ENCODE measurements around the gene ADCK1. TPM values are rescaled to one million over a fixed set of nuclear protein-coding genes. Genes with fewer than 3 reads are reported as not detected.

The ADCK1 gene
- total RNA-seq, 2 experiments from 2014 or later = 7.1 to 8.7 TPM

- no peaks in the 10 kb centered on the region for H3K36me3 ChIP-seq (ENCODE audit: insufficient read depth, low read length)
- Mint-ChIP-seq H3K4me3 (no peak overlapping the region), H3K4me1 (ENCODE audit: low read depth) (peaks cover 7% of the 10 kb centered on the region), H3K9me3 (no peaks in the 10 kb centered on the region), H3K27me3 (no peaks in the 10 kb centered on the region), H3K27ac (no peak overlapping the region), H3K36me3 (ENCODE audit: low read depth) (peaks cover 68% of the 10 kb centered on the region)
- no peak for DNase-seq
- H3K4me1 ChIP-seq (ENCODE audit: insufficient read depth, low read length) = no peaks in the 10 kb centered on the region
- H3K9me3 ChIP-seq (ENCODE audit: control insufficient read depth in 1 of 2, insufficient read depth in 1 of 2, low read length in 2 of 2) = peaks cover 0 to 8% of the 10 kb centered on the region in 2 experiments
- no peak overlapping the region for H3K4me3 ChIP-seq (ENCODE audit: low read length)
- H3K27ac ChIP-seq (ENCODE audit: low read depth in 1 of 2, low read length in 2 of 2) = no peak overlapping the region
- ChIA-PET CTCF (no interaction called here), POLR2A (no interaction called here)
- no peak for ATAC-seq (ENCODE audit: poor library complexity)
- H3K27me3 ChIP-seq (ENCODE audit: control insufficient read depth in 1 of 2, insufficient read depth in 2 of 2, low read length in 2 of 2) = no peaks in the 10 kb centered on the region
- intact Hi-C loops (cut with DNase I, micrococcal nuclease) = no loop called here
- no peak for TF ChIP-seq CTCF (IDR thresholded peaks at IDR 0.05)
Observed at GRCh38 chr14:77908847-77909246, 108.9 kb downstream of the ADCK1 start.

- no peak for DNase-seq
- Mint-ChIP-seq H3K4me3 (no peak overlapping the region), H3K4me1 (ENCODE audit: low read depth) (peaks cover 7% of the 10 kb centered on the region), H3K27ac (no peak overlapping the region), H3K27me3 (no peaks in the 10 kb centered on the region), H3K36me3 (ENCODE audit: low read depth) (peaks cover 65% of the 10 kb centered on the region), H3K9me3 (no peaks in the 10 kb centered on the region)
- H3K36me3 ChIP-seq (ENCODE audit: insufficient read depth, low read length) = no peaks in the 10 kb centered on the region
- no peaks in the 10 kb centered on the region for H3K27me3 ChIP-seq (ENCODE audit: control insufficient read depth in 1 of 2, insufficient read depth in 2 of 2, low read length in 2 of 2)
- TF ChIP-seq CTCF (IDR thresholded peaks at IDR 0.05) = no peak
- peaks cover 0 to 8% of the 10 kb centered on the region in 2 experiments for H3K9me3 ChIP-seq (ENCODE audit: control insufficient read depth in 1 of 2, insufficient read depth in 1 of 2, low read length in 2 of 2)
- no peak overlapping the region for H3K4me3 ChIP-seq (ENCODE audit: low read length)
- ChIA-PET CTCF (no interaction called here), POLR2A (no interaction called here)
- intact Hi-C loops (cut with DNase I, micrococcal nuclease) = no loop called here
- ATAC-seq (ENCODE audit: poor library complexity) = no peak
- H3K4me1 ChIP-seq (ENCODE audit: insufficient read depth, low read length) = no peaks in the 10 kb centered on the region
- H3K27ac ChIP-seq (ENCODE audit: low read depth in 1 of 2, low read length in 2 of 2) = no peak overlapping the region
Observed at GRCh38 chr14:77909911-77910310, 110.0 kb downstream of the ADCK1 start.

GRCh38 chr14:77910506-77910905, 110.6 kb downstream of the ADCK1 start:
- Mint-ChIP-seq H3K4me3 (no peak overlapping the region), H3K36me3 (ENCODE audit: low read depth) (peaks cover 69% of the 10 kb centered on the region), H3K4me1 (ENCODE audit: low read depth) (peaks cover 7% of the 10 kb centered on the region), H3K27me3 (no peaks in the 10 kb centered on the region), H3K9me3 (no peaks in the 10 kb centered on the region), H3K27ac (no peak overlapping the region)
- no peaks in the 10 kb centered on the region for H3K36me3 ChIP-seq (ENCODE audit: insufficient read depth, low read length)
- peaks cover 0 to 8% of the 10 kb centered on the region in 2 experiments for H3K9me3 ChIP-seq (ENCODE audit: control insufficient read depth in 1 of 2, insufficient read depth in 1 of 2, low read length in 2 of 2)
- H3K4me3 ChIP-seq (ENCODE audit: low read length) = no peak overlapping the region
- H3K4me1 ChIP-seq (ENCODE audit: insufficient read depth, low read length) = no peaks in the 10 kb centered on the region
- ATAC-seq (ENCODE audit: poor library complexity) (no peak), DNase-seq (no peak)
- no peak overlapping the region for H3K27ac ChIP-seq (ENCODE audit: low read depth in 1 of 2, low read length in 2 of 2)
- ChIA-PET CTCF (no interaction called here), POLR2A (no interaction called here)
- H3K27me3 ChIP-seq (ENCODE audit: control insufficient read depth in 1 of 2, insufficient read depth in 2 of 2, low read length in 2 of 2) = no peaks in the 10 kb centered on the region
- intact Hi-C loops (cut with DNase I, micrococcal nuclease) = no loop called here
- no peak for TF ChIP-seq CTCF (IDR thresholded peaks at IDR 0.05)
